HuH-7.5 (cell line): Measurements from ENCODE around the gene ALG12.

Source experiments
- DNase-seq: peaks from one replicate; pipeline ENCODE4 v3.0.0; 2011; ENCODE audit warnings: low spot score

Gene ALG12

GRCh38 chr22:49917974-49918910 is at the start of gene ALG12, which contains the start of gene CRELD2:
ALG12 (minus strand) TSS chr22:49918438; CDS start chr22:49913765, 4,673 bp downstream.
CRELD2 (plus strand) TSS chr22:49918634; CDS start chr22:49918770, 136 bp downstream.
- peak; percentile 100 for DNase-seq

DNA sequence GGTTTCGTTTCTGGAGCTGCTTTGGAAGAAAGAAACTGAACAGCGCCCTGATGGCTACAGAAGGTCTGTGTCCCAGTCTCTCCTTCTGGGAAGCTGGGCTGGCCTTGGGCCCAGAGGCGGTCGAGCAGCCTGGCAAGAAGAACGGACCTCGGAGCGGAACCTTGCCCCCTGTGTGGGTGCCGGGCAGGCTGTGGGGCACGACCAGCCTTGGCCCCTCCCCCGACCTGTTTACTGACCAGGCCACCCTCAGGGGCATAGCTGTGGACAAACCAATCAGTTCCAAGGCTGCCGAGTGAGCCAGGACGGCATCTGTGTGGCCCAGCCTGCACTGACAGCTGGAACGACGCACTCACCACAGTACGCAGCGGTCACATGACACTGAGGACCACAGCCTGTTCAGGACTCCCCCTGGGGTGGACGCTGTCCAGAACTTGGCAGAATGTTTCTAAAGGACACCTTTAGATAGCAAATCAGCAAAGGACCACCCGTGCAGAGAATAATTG is 49.5 kb upstream of the ALG12 start:
- no peak for DNase-seq

GRCh38 chr22:49966774-49967705 is 48.8 kb upstream of the ALG12 start:
- DNase-seq, result no peak

DNA sequence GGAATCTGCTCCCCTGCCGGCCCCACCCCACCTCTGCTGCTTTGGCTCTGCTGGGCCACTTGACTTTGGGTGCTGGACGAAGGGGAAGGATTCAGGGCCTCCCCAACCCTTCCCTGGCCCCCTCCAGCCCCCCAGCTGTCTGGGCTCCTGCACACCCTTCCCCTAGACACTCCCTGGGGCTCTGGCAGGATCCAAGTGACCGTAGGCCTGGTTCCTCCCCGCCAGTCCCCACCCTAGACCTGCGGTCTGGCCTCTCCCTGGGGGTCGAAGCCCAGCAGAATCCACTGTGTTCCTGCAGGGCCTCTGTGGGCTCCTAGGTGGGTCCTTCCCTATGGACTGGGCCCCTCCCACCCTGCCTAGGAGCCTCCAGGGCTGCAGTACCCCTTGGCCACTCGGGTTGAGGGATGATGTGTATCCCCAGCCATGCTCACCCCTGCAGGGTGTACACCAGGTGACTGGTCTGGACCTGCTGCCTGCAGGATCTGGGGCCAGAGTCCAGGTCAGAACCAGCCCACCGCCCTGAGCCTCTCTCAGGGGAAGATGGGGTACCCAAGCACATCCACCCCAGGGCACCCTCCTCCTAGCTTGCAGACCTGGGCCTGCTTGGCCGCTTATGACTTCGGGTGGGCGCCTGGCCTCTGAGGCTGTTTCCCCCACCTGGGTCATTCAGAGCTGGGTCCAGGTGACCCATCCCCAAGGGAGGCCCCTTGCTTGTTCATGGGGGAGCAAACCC is 48.0 kb upstream of the ALG12 start:
- no peak for DNase-seq

- no peak for DNase-seq
These were observed 47.1 kb upstream of the ALG12 start for GRCh38 chr22:49965091-49966040.

GRCh38 chr22:49964136-49965090 is 46.2 kb upstream of the ALG12 start:
- DNase-seq, result no peak

DNA sequence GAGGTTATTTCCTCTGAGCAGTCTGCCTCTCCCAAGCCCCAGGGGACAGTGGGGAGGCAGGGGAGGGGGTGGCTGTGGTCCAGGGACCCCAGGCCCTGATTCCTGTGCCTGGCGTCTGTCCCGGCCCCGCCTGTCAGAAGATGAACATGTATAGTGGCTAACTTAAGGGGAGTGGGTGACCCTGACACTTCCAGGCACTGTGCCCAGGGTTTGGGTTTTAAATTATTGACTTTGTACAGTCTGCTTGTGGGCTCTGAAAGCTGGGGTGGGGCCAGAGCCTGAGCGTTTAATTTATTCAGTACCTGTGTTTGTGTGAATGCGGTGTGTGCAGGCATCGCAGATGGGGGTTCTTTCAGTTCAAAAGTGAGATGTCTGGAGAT is 45.4 kb upstream of the ALG12 start:
- DNase-seq, result no peak

DNA sequence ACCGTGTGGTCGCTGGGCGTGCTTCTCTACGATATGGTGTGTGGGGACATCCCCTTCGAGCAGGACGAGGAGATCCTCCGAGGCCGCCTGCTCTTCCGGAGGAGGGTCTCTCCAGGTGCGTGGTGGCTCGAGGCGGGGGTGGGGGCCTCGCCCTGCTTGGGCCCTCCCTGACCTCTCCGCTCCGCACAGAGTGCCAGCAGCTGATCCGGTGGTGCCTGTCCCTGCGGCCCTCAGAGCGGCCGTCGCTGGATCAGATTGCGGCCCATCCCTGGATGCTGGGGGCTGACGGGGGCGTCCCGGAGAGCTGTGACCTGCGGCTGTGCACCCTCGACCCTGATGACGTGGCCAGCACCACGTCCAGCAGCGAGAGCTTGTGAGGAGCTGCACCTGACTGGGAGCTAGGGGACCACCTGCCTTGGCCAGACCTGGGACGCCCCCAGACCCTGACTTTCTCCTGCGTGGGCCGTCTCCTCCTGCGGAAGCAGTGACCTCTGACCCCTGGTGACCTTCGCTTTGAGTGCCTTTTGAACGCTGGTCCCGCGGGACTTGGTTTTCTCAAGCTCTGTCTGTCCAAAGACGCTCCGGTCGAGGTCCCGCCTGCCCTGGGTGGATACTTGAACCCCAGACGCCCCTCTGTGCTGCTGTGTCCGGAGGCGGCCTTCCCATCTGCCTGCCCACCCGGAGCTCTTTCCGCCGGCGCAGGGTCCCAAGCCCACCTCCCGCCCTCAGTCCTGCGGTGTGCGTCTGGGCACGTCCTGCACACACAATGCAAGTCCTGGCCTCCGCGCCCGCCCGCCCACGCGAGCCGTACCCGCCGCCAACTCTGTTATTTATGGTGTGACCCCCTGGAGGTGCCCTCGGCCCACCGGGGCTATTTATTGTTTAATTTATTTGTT is 44.8 kb upstream of the ALG12 start:
- no peak for DNase-seq

DNA sequence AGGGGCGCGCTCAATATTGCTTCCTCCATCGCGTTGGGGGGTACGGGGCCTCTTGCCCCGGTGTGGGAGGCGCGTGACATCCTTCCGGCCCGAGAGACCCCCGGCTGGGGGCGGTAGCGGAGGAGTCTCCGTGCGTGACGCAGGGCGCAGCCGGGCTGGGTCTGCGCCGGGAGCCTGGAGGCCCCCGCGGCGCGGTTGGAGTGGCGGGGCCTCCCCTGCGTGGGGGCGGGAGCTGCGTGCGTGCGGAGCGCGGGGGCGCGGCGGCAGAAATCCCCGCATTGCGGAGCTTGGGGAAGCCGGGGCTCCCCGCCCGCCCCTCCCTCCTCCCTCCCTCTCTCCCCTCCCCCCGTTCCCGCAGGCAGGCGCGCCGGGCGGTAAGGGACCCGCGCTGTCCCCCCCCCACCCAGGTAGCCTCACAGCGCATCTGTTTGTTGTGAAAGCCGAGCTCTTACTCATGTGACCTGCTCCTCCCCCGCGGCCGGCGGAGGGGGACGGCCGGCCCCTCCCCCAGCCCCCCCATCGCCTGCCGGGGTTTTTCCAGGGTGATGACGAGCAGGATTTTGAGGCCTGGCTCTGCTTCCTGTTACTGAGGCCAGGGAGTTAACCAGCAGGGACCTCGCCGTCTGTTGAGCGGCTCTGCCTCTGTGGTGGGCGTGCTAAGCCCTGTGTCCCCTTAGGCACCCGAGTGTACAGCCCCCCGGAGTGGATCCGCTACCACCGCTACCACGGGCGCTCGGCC is 43.9 kb upstream of the ALG12 start:
- peak; percentile 96 for DNase-seq

DNA sequence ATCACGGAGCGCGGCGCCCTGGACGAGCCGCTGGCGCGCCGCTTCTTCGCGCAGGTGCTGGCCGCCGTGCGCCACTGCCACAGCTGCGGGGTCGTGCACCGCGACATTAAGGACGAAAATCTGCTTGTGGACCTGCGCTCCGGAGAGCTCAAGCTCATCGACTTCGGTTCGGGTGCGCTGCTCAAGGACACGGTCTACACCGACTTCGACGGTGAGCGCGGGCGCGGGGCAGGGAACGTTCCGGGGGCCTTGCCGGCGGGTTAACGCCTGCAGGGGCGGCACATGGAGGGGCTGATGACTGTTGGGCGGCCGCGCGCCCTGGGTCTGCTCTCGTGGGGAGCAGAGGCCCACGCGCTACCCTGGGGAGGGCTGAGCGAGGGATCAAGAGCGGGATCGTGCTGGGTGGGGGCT is 43.4 kb upstream of the ALG12 start:
- no peak for DNase-seq

DNA sequence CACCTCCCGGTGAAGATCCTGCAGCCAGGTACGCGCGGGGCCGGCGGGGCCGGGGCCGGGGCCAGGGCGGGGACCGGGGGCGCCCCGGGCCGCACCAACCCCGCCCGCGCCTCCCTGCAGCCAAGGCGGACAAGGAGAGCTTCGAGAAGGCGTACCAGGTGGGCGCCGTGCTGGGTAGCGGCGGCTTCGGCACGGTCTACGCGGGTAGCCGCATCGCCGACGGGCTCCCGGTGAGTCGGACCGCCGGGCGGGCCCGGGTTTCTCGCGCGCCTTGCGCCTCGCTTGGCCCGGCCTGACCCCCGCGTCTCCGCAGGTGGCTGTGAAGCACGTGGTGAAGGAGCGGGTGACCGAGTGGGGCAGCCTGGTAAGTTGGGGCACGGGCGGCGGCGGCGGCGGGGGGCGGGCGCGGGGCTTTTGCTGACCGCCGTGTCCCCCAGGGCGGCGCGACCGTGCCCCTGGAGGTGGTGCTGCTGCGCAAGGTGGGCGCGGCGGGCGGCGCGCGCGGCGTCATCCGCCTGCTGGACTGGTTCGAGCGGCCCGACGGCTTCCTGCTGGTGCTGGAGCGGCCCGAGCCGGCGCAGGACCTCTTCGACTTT is 42.9 kb upstream of the ALG12 start:
- no peak for DNase-seq

GRCh38 chr22:49960159-49961004 is 42.1 kb upstream of the ALG12 start, which contains the start of gene PIM3:
PIM3 (plus strand) TSS chr22:49960772; CDS start chr22:49960948, 176 bp downstream.
- peak; percentile 100 for DNase-seq

GRCh38 chr22:49959782-49960158 is 41.5 kb upstream of the ALG12 start:
- DNase-seq, result peak; percentile 87

DNA sequence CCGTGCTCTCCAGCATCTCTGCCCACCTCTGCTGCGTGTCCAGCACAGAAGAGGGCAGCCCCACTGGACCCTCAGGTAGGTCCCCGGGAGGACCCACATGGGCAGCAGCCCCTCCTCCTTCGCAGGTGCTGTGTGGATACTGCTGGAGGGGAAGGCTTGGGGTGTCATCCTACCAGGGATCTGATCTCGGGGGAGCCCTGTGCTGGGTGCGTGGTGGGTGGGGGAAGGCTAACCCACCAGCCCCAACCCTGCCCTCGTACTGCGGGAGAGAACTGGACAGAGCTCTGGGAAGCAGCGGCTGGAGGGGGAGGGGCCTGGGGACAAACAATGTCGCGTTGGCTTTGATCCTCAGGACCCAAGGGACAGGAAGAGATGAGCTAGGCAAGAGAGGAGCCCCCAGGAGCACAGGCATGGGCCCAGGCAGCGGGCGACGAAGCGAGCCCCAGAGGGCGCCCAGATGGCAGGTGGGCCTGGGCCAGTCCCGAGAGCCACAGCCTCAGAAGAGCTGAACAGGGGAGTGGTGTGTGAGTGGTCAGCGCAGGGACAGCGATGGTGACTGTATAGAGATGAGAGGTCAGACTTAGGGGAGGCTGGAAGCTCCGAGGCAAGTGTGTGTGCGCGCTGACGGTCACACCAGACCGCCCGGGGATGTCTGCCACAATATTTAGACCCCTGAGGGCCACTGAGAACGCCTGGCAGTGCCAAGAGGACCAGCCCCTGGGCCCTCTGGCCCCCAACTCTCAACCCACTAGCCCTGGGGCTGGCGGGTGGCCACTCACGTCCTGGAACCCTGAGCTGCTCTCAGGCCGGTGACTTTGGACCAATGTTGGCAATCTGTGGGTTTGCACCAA is 40.9 kb upstream of the ALG12 start:
- no peak for DNase-seq

DNA sequence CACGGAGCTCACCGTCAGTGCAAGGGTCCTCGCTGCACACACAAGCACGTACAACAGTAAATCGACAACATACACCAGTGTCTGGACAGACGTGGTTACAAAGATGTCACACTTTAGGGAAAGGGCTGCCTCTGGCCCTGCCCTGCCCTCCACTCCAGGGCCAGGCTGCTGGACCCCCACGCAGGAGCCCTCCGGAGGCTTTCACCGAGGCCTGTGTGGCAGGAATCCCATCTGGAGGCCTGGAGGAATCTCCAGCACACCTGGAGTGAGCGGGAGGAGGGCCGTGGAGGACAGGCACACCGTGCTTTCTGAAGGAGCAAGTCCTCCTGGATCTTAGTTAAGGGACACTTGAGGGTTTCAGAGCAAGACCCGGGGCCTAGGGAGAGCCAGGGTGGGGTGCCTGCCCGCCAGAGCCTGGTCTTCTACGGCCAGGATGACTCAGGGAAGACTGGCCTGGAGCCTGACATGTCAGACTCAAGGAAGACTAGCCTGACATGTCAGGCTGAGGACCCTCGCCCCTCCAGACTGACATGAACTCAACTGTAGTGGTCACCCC is 40.2 kb upstream of the ALG12 start:
- no peak for DNase-seq
